VCaP (cell line): Measurements from ENCODE around the gene ANAPC2.

Experiments used
- H3K27ac ChIP-seq: fragments of 450-650 bp; 2 replicates; pipeline ENCODE4 v1.5.1; 2017
- TF ChIP-seq, protein P1 (sequence below): fragments of 450-650 bp; conservative IDR thresholded peaks from 2 replicates; pipeline ENCODE4 v1.5.1; 2017; ENCODE audit warnings: mild to moderate bottlenecking, moderate library complexity

ANAPC2 gene

DNA sequence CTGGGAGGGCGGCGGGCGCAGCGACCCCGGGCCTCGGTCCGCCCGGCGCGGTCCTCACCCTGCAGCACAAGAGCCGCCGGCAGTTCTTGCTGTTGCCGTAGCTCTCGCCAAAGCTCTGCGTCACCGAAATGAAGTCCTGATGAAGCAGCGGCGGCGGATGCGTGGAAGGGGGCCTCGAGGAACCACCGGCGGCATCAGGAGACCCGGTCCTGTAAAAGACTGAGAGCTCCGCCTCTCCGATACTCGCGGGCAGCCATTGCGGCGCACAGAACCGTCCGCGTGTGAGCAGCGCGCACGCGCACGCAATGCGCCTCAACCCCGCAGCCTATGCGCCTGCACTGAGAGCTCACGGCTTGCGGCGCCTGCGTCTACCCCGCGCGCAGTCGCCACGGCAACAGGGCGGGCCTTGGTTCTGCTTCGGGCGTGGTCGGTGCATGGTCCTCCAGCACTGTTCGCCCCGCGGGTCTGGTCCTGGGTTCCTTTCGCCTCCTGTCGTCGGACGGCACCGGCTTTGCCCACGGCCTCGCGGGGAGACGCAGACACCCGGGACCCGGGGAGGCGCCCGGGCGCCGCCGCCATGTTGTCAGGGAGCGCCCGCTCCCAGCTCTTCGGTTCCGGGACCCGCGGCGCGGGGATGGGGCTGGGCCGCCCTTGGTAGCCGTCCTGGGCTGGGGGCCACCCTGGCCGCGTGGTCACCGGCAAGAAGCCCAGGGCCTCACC is 58.7 kb downstream of the ANAPC2 start:
- H3K27ac ChIP-seq = peak overlapping the region; percentile 98
- TF ChIP-seq, protein P1, sequence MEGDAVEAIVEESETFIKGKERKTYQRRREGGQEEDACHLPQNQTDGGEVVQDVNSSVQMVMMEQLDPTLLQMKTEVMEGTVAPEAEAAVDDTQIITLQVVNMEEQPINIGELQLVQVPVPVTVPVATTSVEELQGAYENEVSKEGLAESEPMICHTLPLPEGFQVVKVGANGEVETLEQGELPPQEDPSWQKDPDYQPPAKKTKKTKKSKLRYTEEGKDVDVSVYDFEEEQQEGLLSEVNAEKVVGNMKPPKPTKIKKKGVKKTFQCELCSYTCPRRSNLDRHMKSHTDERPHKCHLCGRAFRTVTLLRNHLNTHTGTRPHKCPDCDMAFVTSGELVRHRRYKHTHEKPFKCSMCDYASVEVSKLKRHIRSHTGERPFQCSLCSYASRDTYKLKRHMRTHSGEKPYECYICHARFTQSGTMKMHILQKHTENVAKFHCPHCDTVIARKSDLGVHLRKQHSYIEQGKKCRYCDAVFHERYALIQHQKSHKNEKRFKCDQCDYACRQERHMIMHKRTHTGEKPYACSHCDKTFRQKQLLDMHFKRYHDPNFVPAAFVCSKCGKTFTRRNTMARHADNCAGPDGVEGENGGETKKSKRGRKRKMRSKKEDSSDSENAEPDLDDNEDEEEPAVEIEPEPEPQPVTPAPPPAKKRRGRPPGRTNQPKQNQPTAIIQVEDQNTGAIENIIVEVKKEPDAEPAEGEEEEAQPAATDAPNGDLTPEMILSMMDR = no peak

DNA sequence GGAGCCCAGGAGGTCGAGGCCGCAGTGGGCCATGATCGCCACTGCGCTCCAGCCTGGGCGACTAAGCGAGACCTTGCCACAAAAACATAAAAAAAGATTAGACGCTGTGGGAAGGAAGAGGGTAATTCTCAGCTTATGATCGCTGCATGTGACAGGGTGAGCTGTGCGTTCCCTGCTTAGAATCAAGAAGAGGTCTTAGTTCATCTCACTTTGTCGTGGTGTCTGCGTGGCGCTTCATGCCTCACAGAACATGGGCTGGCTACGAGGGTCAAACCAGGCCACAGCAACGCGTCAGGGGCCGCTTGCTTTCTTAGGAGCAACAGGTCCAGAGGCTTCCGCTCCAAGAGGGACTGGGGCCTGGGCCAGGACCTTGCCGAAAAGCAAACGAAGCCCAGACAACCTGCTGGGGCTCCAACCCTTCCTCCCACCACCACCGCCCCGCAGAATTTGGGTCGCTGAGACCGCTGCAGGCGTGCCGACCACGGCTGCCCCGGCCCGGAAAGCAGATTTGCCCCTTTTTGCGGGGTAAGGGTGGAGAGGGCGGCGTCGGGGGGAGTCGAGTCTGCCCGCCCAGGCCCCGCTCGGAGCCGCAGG is 59.4 kb downstream of the ANAPC2 start:
- H3K27ac ChIP-seq = peak overlapping the region; percentile 98

DNA sequence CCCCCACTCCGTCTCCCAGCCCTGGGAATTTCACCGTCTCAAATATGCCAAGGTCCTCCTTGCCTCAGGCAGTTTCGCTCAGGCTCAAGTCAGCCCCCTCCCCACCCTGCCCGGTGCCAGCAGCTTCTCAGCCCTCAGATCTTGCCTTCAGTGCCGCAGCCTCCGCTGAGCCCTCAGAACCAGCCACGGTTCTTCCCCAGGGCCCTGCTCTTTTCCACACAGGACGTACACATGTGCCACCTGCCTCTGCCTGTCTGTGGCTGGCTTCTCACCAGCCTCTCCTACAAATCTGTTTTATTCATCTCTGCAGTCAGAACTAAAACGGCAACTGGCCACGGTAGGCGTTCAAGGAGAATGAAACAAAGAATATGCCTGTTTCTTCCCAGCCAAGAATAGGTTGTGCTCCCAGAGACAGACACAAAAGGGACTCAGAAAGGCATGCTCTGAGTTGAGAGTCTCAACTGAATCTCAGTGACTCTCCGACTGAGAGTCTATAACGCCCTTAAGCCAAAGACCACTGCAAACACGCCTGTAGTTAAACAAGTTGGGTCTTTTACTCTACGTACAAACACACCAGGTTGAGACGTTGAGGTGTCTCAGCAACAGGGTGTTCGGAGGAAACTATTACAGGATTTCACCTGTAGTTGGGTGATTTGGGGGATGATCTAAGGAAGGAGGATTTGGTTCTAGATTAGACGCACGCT is 60.0 kb downstream of the ANAPC2 start:
- peak overlapping the region; percentile 98 for H3K27ac ChIP-seq
- TF ChIP-seq, protein P1 = no peak

More for the DNA sequence above, 59.4 kb downstream of the ANAPC2 start:
- TF ChIP-seq, protein P1 = no peak

DNA sequence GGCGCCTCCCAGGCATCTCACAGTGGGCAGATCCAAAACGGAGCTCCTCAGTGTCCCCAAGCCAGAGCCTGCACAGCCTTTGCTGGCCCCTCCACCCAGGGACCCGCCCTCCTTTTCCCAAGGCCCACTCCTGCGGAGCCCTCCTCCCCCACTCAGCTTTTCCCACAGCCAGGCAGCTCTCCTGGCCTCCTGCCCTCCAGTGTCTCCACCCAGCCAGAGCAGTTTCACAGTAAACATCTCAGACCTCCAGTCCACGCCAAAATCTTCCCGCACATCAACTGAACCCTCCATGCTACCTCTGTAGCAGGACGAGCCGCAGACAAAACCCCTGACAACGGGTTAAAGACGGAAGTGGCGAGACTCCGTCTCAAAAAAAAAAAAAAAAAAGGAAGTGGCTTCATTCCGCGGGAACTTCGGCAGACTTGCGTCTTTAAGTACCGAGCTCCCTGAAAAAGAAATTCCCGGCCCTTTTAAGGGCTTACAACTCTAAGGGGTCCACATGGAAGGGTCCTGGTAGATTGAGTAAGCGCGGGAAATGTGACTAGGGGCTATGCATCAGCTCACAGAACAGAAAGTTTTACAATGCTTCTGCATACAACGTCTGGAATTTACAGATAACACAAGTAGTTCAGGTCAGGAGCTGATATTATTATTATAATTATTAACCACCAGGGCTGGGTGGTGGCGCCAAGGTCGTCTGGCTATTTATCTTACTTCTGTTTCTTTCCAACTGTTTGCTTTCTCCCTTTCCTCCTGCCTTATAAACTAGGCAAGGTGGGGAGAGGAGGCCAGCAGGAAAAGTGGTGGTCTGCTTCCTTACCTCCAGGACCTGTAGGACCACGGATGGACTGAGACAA is 60.8 kb downstream of the ANAPC2 start:
- H3K27ac ChIP-seq = peak overlapping the region; percentile 98

DNA sequence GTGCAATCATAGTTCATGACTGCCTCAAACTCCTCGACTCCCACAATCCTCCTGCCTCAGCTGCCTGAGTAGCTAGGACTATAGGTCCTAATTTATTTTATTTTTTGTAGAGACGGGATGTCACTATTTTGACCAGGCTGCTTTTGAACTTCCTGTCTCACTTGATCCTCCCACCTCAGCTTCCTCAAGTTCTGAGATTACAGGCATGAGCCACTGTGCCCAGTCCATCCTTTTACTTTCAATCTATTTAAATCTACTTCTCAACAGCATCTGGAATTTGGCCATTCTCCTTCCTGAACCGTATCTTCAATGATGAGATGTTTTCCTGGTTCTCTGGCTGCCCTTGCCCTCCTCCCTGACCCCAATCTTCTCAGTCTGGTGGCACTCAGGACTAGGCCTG is 61.6 kb downstream of the ANAPC2 start:
- peak overlapping the region; percentile 98 for H3K27ac ChIP-seq
- TF ChIP-seq, protein P1 = no peak

More for the DNA sequence above, 60.8 kb downstream of the ANAPC2 start:
- TF ChIP-seq, protein P1 = no peak
